ENCODE results near the gene ZNF710.

DNA sequence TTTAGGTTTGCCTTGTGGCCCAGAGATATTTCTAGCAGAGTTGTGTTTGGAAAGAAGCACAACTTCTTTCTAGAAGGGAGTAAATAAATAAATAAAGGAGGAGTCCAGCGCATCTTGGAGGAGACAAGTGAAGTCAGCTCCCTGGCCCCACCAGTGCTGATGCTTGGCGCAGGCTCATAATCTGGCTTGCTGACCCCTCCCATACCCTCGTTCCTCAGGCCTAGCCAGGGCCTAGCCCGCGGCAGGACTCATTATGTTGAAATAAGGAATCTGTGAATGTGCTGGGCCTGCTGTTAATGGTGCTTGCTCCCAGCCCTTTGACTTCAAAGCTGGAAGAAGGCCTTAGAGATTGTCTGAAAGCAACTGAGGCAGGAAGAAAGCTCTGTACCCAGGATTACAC, 3.1 kb downstream of the ZNF710 start:
- TF ChIP-seq, protein P1, sequence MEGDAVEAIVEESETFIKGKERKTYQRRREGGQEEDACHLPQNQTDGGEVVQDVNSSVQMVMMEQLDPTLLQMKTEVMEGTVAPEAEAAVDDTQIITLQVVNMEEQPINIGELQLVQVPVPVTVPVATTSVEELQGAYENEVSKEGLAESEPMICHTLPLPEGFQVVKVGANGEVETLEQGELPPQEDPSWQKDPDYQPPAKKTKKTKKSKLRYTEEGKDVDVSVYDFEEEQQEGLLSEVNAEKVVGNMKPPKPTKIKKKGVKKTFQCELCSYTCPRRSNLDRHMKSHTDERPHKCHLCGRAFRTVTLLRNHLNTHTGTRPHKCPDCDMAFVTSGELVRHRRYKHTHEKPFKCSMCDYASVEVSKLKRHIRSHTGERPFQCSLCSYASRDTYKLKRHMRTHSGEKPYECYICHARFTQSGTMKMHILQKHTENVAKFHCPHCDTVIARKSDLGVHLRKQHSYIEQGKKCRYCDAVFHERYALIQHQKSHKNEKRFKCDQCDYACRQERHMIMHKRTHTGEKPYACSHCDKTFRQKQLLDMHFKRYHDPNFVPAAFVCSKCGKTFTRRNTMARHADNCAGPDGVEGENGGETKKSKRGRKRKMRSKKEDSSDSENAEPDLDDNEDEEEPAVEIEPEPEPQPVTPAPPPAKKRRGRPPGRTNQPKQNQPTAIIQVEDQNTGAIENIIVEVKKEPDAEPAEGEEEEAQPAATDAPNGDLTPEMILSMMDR (conservative IDR thresholded peaks at IDR 0.05; ENCODE audit: low read length), result no peak
- no peak for TF ChIP-seq EZH2phosphoT487 (IDR thresholded peaks at IDR 0.05; ENCODE audit: borderline replicate concordance, low read depth, low read length)

All from OCI-LY7 (cell line).